HEK293T (cell line): ENCODE results near the gene CNIH3.

Experiments used
- CTCF ChIA-PET: fragments of 350-600 bp; formaldehyde crosslinking; extraction: SDS; loops from one replicate; lab custom pipeline; 2021; ENCODE audit warnings: antibody characterized with exemption, inconsistent platforms; lab: Yijun Ruan, JAX
- POLR2A ChIA-PET: fragments of 350-600 bp; formaldehyde crosslinking; extraction: SDS; loops from one replicate; lab custom pipeline; 2020; ENCODE audit warnings: antibody characterized with exemption, inconsistent platforms; lab: Yijun Ruan, JAX
- DNase-seq: peaks from one replicate; pipeline ENCODE4 v3.0.0; 2012; ENCODE audit warnings: mixed read lengths; ENCODE audit errors: extremely low spot score
- ARNT ChIP-seq: fragments of 450-650 bp; IDR thresholded peaks from 2 replicates; pipeline ENCODE4 v1.6.1; 2017; ENCODE audit warnings: mild to moderate bottlenecking
- BHLHE40 ChIP-seq: fragments of 450-650 bp; IDR thresholded peaks from 2 replicates; pipeline ENCODE4 v1.6.1; 2016; ENCODE audit warnings: mild to moderate bottlenecking, moderate library complexity, borderline replicate concordance
- CTBP1 ChIP-seq: fragments of 450-650 bp; IDR thresholded peaks from 2 replicates; pipeline ENCODE4 v1.6.1; 2016; ENCODE audit warnings: borderline replicate concordance
- ELF4 ChIP-seq: fragments of 450-650 bp; IDR thresholded peaks from 2 replicates; pipeline ENCODE4 v1.6.1; 2017; ENCODE audit warnings: antibody characterized with exemption
- FOXA1 ChIP-seq: fragments of 450-650 bp; IDR thresholded peaks from 2 replicates; pipeline ENCODE4 v1.6.1; 2016; ENCODE audit warnings: mild to moderate bottlenecking
- FOXK2 ChIP-seq: fragments of 450-650 bp; IDR thresholded peaks from 2 replicates; pipeline ENCODE4 v1.6.1; 2016; ENCODE audit warnings: mild to moderate bottlenecking
- FOXM1 ChIP-seq: fragments of 450-650 bp; IDR thresholded peaks from 2 replicates; pipeline ENCODE4 v1.6.1; 2017; ENCODE audit warnings: mild to moderate bottlenecking, borderline replicate concordance
- HDGF ChIP-seq: fragments of 450-650 bp; IDR thresholded peaks from 2 replicates; pipeline ENCODE4 v1.6.1; 2017; ENCODE audit warnings: antibody characterized with exemption, borderline replicate concordance
- L3MBTL2 ChIP-seq: fragments of 450-650 bp; conservative IDR thresholded peaks from 2 replicates; pipeline ENCODE4 v1.6.1; 2016; ENCODE audit warnings: mild to moderate bottlenecking
- LEF1 ChIP-seq: fragments of 450-650 bp; IDR thresholded peaks from 2 replicates; pipeline ENCODE4 v1.6.1; 2017; ENCODE audit warnings: mild to moderate bottlenecking, borderline replicate concordance
- NFRKB ChIP-seq: fragments of 450-650 bp; IDR thresholded peaks from 2 replicates; pipeline ENCODE4 v1.6.1; 2016; ENCODE audit warnings: mild to moderate bottlenecking, moderate library complexity
- PKNOX1 ChIP-seq: fragments of 450-650 bp; IDR thresholded peaks from 2 replicates; pipeline ENCODE4 v1.6.1; 2016
- SP1 ChIP-seq: fragments of 450-650 bp; IDR thresholded peaks from 2 replicates; pipeline ENCODE4 v1.6.1; 2017
- SUZ12 ChIP-seq: fragments of 450-650 bp; IDR thresholded peaks from 2 replicates; pipeline ENCODE4 v1.6.1; 2016; ENCODE audit warnings: mild to moderate bottlenecking
- TARDBP ChIP-seq: fragments of 450-650 bp; IDR thresholded peaks from 2 replicates; pipeline ENCODE4 v1.6.1; 2016
- ZNF384 ChIP-seq: fragments of 450-650 bp; IDR thresholded peaks from 2 replicates; pipeline ENCODE4 v1.6.1; 2016

Gene CNIH3

GRCh38 chr1:224761245-224761644, 145.1 kb downstream of the CNIH3 start:
- CTCF ChIA-PET = interaction anchor here (0.6 kb wide), 1 partner anchor 15 kb away, joined by 3 read pairs; no protein-coding TSS in a partner anchor
- POLR2A ChIA-PET = no interaction called here
- TF ChIP-seq FOXK2 = no peak
- TF ChIP-seq LEF1 = no peak
- TF ChIP-seq FOXA1 = no peak
- no peak for TF ChIP-seq ZNF384
- no peak for TF ChIP-seq SP1
- TF ChIP-seq SUZ12 = no peak
- no peak for TF ChIP-seq HDGF
- no peak for TF ChIP-seq CTBP1
- TF ChIP-seq BHLHE40 = no peak
- no peak for TF ChIP-seq ARNT
- TF ChIP-seq NFRKB = no peak
- TF ChIP-seq ELF4 = no peak
- TF ChIP-seq FOXM1 = no peak
- no peak for TF ChIP-seq PKNOX1
- TF ChIP-seq L3MBTL2 = no peak
- no peak for TF ChIP-seq TARDBP
- no peak for DNase-seq

- no peak for DNase-seq
- ChIA-PET POLR2A (no interaction called here), CTCF (no interaction called here)
- TF ChIP-seq FOXK2 = no peak
- no peak for TF ChIP-seq ARNT
- TF ChIP-seq L3MBTL2 = no peak
- no peak for TF ChIP-seq CTBP1
- TF ChIP-seq PKNOX1 = no peak
- TF ChIP-seq SP1 = no peak
- no peak for TF ChIP-seq TARDBP
- no peak for TF ChIP-seq SUZ12
- TF ChIP-seq NFRKB = no peak
- no peak for TF ChIP-seq FOXA1
- TF ChIP-seq HDGF = no peak
Measured at GRCh38 chr1:224762046-224762445, 145.9 kb downstream of the CNIH3 start.

- ChIA-PET POLR2A (no interaction called here), CTCF (no interaction called here)
- no peak for TF ChIP-seq L3MBTL2
- no peak for TF ChIP-seq FOXM1
- DNase-seq = no peak
Measured at GRCh38 chr1:224762701-224763100, 146.6 kb downstream of the CNIH3 start.

- ChIA-PET CTCF (no interaction called here), POLR2A (no interaction called here)
- DNase-seq = no peak
- TF ChIP-seq TARDBP = no peak
- TF ChIP-seq LEF1 = no peak
- no peak for TF ChIP-seq FOXM1
- no peak for TF ChIP-seq ELF4
- TF ChIP-seq BHLHE40 = no peak
- no peak for TF ChIP-seq CTBP1
- TF ChIP-seq ARNT = no peak
- no peak for TF ChIP-seq FOXK2
- no peak for TF ChIP-seq SP1
- no peak for TF ChIP-seq L3MBTL2
- no peak for TF ChIP-seq SUZ12
- TF ChIP-seq FOXA1 = no peak
- no peak for TF ChIP-seq HDGF
- no peak for TF ChIP-seq PKNOX1
- TF ChIP-seq ZNF384 = no peak
Measured at GRCh38 chr1:224763126-224763775, 147.1 kb downstream of the CNIH3 start.

- TF ChIP-seq TARDBP = no peak
- no peak for TF ChIP-seq FOXA1
- TF ChIP-seq LEF1 = no peak
- TF ChIP-seq SP1 = no peak
- TF ChIP-seq SUZ12 = no peak
- no peak for TF ChIP-seq L3MBTL2
- TF ChIP-seq FOXK2 = no peak
- POLR2A ChIA-PET = no interaction called here
- CTCF ChIA-PET = no interaction called here
- DNase-seq = no peak
Measured at GRCh38 chr1:224766266-224766665, 150.1 kb downstream of the CNIH3 start.

- ChIA-PET POLR2A (no interaction called here), CTCF (no interaction called here)
- no peak for DNase-seq
- TF ChIP-seq PKNOX1 = no peak
- TF ChIP-seq FOXM1 = no peak
- no peak for TF ChIP-seq CTBP1
- no peak for TF ChIP-seq FOXK2
- TF ChIP-seq BHLHE40 = no peak
- no peak for TF ChIP-seq NFRKB
Measured at GRCh38 chr1:224767031-224767430, 150.9 kb downstream of the CNIH3 start.

- no peak for DNase-seq
- TF ChIP-seq CTBP1 = no peak
- no peak for TF ChIP-seq NFRKB
- no peak for TF ChIP-seq TARDBP
- TF ChIP-seq HDGF = no peak
- no peak for TF ChIP-seq SUZ12
- no peak for TF ChIP-seq L3MBTL2
- no peak for TF ChIP-seq FOXM1
- TF ChIP-seq FOXK2 = no peak
- no peak for TF ChIP-seq LEF1
- no peak for TF ChIP-seq ZNF384
- TF ChIP-seq BHLHE40 = no peak
- TF ChIP-seq ELF4 = no peak; the same call in 1 of the 2 replicates
- TF ChIP-seq SP1 = no peak
- no peak for TF ChIP-seq ARNT
- no peak for TF ChIP-seq FOXA1
- no peak for TF ChIP-seq PKNOX1
- POLR2A ChIA-PET = no interaction called here
- CTCF ChIA-PET = interaction anchor here (0.7 kb wide), 1 partner anchor 9 kb away, joined by 3 read pairs; no protein-coding TSS in a partner anchor
Measured at GRCh38 chr1:224767676-224768075, 151.6 kb downstream of the CNIH3 start.
